ENCODE measurements around the gene COPZ1.
A peak's percentile ranks its signal among the peaks of the same experiment; 100 is the strongest.
"Not testable (repeated sequence)": the region's sequence is repeated elsewhere in the genome, so short reads cannot be mapped to it uniquely, and the experiment has no call there.

The COPZ1 gene

DNA sequence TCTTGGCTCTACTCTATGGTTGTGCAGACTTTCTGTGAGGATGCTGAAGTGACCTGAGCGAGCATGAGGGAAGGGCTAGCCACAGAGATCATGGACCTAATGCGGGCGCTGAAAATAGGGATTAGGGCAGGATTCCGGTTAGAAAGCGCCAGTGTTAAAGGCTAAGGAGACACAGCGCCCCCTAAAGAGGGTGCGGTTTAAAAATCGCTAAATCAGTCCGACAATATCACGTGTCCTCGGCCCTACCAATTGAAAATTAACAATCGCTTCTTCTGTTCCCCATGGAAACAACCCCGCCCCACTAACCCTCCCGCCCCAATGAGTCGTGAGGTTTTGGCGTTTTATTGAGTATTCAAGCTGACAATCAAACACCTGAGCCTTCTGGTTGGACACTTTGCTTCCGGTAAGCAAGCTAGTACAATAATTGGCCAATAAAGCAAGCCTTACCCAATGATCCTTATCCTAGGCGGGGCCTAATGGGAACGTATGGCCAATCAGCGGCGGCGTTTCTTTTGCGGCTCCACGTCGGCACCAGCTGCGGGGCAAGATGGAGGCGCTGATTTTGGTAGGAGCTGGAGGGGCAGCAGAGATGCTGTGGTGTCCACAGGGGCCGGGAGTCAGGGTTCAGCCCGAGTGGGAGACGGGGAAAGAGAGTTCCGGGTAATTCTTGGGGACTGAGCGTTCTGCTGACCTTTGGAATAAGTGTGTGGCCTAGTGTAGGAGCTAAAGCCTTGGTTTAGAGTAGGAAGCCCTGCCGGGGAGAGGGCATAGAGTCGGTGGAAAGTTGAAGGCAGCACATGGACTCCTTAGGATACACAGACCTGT is at the start of gene COPZ1:
TSS of gene COPZ1 (plus strand) at position 515 of the 825 bp plus-strand sequence. CDS start at position 548, 33 bp downstream.
- DNase-seq, result peak; percentile 96

DNA sequence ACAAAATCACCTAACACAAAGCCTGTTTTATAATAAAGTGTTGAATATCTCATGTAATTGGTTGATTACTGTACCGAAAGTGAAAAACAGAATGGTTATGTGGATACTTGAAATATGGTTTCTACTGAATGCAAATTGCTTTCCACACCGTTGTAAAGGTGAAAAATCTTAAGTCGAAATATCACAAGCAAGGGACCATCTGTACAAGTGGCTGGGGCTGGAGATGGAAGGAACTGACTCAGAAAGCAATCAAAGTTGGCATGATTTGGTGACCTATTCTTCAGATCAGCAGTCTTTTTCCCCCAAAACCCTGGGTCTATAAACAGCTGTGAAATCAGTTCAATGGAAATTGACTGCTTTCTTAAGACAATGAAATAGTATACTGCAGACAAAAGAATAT is 48.6 kb upstream of the COPZ1 start:
- no peak for DNase-seq

DNA sequence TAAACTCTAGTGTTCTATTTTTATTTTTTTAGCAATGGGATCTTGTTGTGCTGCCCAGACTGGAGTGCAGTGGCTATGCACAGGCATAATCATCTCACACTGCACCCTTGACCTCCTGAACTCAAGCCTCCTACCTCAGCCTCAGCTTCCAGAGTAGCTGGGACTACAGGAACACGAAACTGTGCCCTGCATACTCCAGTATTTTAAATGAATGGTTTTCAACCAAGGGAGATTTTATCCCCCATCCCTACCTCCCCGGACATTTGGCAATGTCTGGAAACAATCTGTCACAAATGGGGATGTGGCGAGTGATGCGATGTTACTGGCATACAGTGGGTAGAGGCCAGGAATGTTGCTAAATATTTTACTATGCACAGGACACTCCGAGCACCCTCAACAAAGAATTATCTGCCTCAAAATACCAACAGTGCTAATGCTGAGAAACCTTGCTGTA is 47.1 kb upstream of the COPZ1 start:
- no peak for DNase-seq

- DNase-seq, result no peak
Observed at GRCh38 chr12:54279227-54279631, 45.7 kb upstream of the COPZ1 start.

DNA sequence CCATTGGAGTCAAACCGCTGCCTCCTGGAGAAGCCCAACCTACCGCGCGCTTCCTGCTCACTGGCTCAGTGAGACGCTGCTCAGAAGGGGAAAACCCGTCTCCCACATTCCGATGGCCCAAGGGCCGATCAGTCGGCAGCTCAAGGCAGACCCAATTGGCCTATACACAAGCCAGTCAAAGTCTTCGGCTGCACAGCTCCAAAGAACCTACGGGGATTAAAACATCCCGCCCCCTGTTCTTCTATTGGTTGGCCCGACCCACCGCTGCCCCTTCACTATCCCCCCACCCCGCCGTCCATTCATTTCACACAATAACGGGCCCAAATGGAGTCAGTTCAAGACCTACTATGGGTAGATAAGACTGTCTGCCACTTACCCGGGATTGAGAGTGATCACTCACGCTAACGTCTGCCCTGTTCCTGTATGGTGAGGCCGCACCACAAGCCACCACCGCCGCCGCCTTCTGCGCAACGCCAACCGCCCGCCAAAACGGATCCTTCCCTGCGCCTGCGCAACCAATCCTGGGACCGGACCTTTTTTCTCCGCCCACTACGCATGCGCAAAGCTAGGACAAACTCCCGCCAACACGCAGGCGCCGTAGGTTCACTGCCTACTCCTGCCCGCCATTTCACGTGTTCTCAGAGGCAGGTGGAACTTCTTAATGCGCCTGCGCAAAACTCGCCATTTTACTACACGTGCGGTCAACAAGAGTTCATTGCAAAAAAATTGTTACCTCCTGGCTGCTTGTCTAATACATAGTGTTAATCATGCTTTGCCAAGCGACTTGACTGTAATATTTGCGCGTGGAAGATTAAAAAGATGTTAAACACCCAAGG is 45.1 kb upstream of the COPZ1 start, which contains the start of gene CBX5:
TSS of gene CBX5 (minus strand) at position 491 of the 836 bp plus-strand sequence. CDS start 22,472 bp downstream, outside the sequence.
- DNase-seq, result peak; percentile 95

DNA sequence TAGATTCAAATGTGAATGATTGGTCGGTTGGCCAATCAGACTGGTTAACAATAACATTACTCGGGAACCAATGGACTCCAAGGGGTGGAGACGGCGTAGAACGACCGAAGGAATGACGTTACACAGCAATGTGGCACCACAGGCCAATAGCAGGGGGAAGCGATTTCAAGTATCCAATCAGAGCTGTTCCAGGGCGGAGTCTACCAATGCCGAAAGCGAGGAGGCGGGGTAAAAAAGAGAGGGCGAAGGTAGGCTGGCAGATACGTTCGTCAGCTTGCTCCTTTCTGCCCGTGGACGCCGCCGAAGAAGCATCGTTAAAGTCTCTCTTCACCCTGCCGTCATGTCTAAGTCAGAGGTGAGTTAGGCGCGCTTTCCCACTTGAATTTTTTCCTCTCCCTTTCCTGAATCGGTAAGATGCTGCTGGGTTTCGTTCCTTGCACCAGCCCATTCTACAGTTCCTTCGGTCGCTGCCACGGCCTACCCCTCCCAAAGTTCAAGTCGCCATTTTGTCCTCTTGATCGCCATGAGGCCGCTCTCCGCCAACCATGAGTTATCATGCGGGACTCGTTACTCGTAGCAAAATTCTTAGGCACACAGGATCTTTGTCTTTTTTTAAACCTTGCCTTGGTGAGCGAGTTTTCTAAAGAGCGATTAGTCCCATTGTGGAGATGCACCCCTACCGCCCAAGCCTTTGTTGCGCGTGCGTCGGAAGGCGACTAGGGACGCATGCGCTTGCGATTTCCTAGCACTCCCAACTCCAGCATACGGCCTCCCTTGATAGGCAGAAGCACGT is 44.3 kb upstream of the COPZ1 start, which contains the start of gene HNRNPA1:
TSS of gene HNRNPA1 (plus strand) at position 259 of the 793 bp plus-strand sequence. CDS start at position 341, 82 bp downstream.
- DNase-seq, result peak; percentile 93

DNA sequence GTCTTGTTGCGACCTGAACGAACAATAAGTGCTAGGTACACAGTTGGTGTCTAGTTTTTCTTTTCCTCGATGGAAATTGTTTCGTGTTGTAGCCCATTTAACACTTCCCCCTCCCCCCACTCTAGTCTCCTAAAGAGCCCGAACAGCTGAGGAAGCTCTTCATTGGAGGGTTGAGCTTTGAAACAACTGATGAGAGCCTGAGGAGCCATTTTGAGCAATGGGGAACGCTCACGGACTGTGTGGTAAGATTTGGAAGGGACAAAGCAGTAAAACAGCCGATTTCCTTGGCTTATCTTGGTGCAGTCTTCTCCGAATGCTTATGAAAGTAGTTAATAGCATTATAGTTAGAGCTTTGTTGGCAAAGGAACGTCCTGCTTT is 43.7 kb upstream of the COPZ1 start:
- DNase-seq, result not testable (repeated sequence)

GRCh38 chr12:54281694-54282093 is 43.2 kb upstream of the COPZ1 start:
- DNase-seq, result not testable (repeated sequence)

- no peak for DNase-seq
Observed at GRCh38 chr12:54282949-54283593, 41.9 kb upstream of the COPZ1 start.

GRCh38 chr12:54284070-54284780 is 40.7 kb upstream of the COPZ1 start:
- not testable (repeated sequence) for DNase-seq

GRCh38 chr12:54285150-54286041 is 39.5 kb upstream of the COPZ1 start:
- DNase-seq, result no peak

GRCh38 chr12:54286042-54287030 is 38.6 kb upstream of the COPZ1 start:
- DNase-seq, result no peak

DNA sequence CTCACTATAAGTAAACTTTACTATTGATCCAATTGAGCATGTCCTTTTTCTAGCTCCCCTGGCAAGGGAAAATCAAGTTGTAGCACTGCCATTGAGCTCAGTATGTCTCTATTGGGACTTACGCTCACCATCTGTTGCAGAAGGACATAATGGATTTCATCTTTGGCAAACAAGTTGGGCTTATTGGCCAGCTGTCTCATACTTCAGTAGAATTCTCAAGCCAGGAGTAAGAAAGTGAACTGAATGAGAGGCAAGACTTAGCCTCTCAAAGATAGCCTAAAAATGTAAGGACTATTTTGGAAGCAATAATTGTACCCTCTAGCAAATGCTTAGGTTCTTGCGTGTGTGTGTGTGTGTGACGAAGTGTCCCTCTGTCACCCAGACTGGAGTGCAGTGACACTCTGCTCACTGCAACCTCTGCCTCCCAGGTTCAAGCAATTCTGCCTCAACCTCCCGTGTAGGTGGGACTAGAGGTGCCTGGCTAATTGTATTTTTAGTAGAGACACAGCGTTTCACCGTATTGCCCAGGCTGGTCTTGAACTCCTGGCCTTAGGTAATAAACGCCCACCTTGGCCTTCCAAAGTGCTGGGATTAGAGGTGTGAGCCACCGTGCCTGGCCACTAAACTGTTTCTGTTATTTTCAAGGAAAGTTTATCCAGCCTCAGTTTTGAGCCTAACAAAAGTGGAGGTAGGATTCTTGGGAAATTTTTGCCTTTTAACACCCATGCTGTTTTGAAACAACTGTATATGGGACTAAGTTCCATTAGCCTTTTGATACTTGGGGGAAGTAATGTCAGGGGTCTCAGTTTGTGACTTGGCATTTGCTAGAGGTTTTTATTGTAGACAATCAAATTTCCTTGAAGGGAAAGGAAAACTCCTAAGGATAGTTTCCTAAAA is 37.4 kb upstream of the COPZ1 start:
- no peak for DNase-seq

- DNase-seq, result no peak
Observed at GRCh38 chr12:54292083-54292930, 32.6 kb upstream of the COPZ1 start.

GRCh38 chr12:54292931-54293241 is 32.0 kb upstream of the COPZ1 start:
- no peak for DNase-seq

GRCh38 chr12:54294152-54294952 is 30.6 kb upstream of the COPZ1 start:
- peak; percentile 40 for DNase-seq
